Panc1 (cell line): Measurements from ENCODE around the gene SBF2. TPM values are rescaled to one million over a fixed set of nuclear protein-coding genes. Genes with fewer than 3 reads are reported as not detected.

ENCODE experiments used
- ATAC-seq: fragments of 200-7000 bp; cut with Tn5 transposase; 2 replicates; pipeline ENCODE4 v1.9.1; 2020; ENCODE audit warnings: mild to moderate bottlenecking, moderate library complexity
- BruUV-seq: library from RNA; stranded (reverse); fragments of 400-500 nt; replicated peaks from 2 replicates; lab custom pipeline; 2021; lab: Mats Ljungman, UMichigan
- CTCF ChIA-PET: fragments of 300-600 bp; sonication (Branson Sonifier 250); formaldehyde crosslinking; loops from one replicate; lab custom pipeline; 2022; ENCODE audit warnings: antibody characterized with exemption; lab: Charles Lee
- POLR2A ChIA-PET: fragments of 300-600 bp; sonication (Branson Sonifier 250); formaldehyde crosslinking; loops from one replicate; lab custom pipeline; 2022; ENCODE audit warnings: antibody characterized with exemption; lab: Charles Lee
- DNase-seq: peaks from one replicate; pipeline ENCODE4 v3.0.0-alpha.2; 2010; ENCODE audit warnings: low read depth, low spot score
- H3K27ac ChIP-seq: 2 replicates; pipeline ENCODE4 v1.5.1; 2011; ENCODE audit warnings: mild to moderate bottlenecking, low read length, inconsistent platforms
- H3K27me3 ChIP-seq: fragments of 200-500 bp; sonication (Bioruptor generic); 2 replicates; pipeline ENCODE4 v1.6.0; 2014; ENCODE audit warnings: low read length, inconsistent platforms; ENCODE audit not compliant: control insufficient read depth, insufficient read depth
- H3K36me3 ChIP-seq: fragments of 200-500 bp; sonication (Bioruptor generic); 2 replicates; pipeline ENCODE4 v1.5.1; 2014; ENCODE audit warnings: inconsistent platforms, mild to moderate bottlenecking, low read length, moderate library complexity; ENCODE audit not compliant: control insufficient read depth, insufficient read depth
- H3K4me1 ChIP-seq: 2 replicates; pipeline ENCODE4 v1.5.1; 2011; ENCODE audit warnings: inconsistent platforms, mild to moderate bottlenecking, low read length, moderate library complexity; ENCODE audit not compliant: control insufficient read depth, insufficient read depth
- H3K4me3 ChIP-seq, 2 experiments: 2 replicates each; pipeline ENCODE4 v1.5.1; 2011 to 2012; ENCODE audit warnings: low read depth in 2 of 2, low read length in 2 of 2, mild to moderate bottlenecking in 2 of 2, inconsistent platforms in 1 of 2, moderate library complexity in 1 of 2
- H3K9me3 ChIP-seq: fragments of 200-500 bp; sonication (Bioruptor generic); 2 replicates; pipeline ENCODE4 v1.5.1; 2014; ENCODE audit warnings: low read depth, mild to moderate bottlenecking, inconsistent platforms, low read length, moderate library complexity; ENCODE audit not compliant: control insufficient read depth, insufficient read depth
- POLR2AphosphoS5 ChIP-seq: IDR thresholded peaks from 2 replicates; pipeline ENCODE4 v1.6.1; 2012; ENCODE audit warnings: mild to moderate bottlenecking, low read depth, low read length, moderate library complexity
- SIN3A ChIP-seq: IDR thresholded peaks from 2 replicates; pipeline ENCODE4 v1.6.1; 2012; ENCODE audit warnings: low read depth, mild to moderate bottlenecking, low read length, moderate library complexity, borderline replicate concordance; ENCODE audit not compliant: insufficient read depth
- TCF7L2 ChIP-seq: IDR thresholded peaks from 2 replicates; pipeline ENCODE4 v1.6.1; 2011; ENCODE audit warnings: mild to moderate bottlenecking, low read depth, low read length, inconsistent platforms
- in situ Hi-C: cut with HindIII; loops from 2 replicates; pipeline ENCODE4 v1.10.0; 2016; ENCODE audit warnings: low sequenced_read_pairs, low pct_unique_long_range_greater_than_20kb
- intact Hi-C: fragments of 100-400 bp; cut with micrococcal nuclease; formaldehyde crosslinking; loops from one replicate; pipeline ENCODE4 v1.10.0; 2022; ENCODE audit not compliant: unreplicated experiment
- total RNA-seq: library from RNA; stranded (reverse); gene quantifications from one replicate; pipeline ENCODE4 v1.2.1, GENCODE V29; 2021; ENCODE audit not compliant: unreplicated experiment
- TF ChIP-seq, protein P1 (sequence below): fragments of 450-650 bp; IDR thresholded peaks from 2 replicates; pipeline ENCODE4 v1.5.1; 2017; ENCODE audit warnings: mild to moderate bottlenecking
- TF ChIP-seq, protein P2 (sequence below), 2 experiments: IDR thresholded peaks; 2 replicates each; pipeline ENCODE4 v1.6.1; 2011 to 2012; ENCODE audit warnings: low read depth in 2 of 2, control low read depth in 1 of 2, low read length in 1 of 2, mild to moderate bottlenecking in 1 of 2, moderate library complexity in 1 of 2; ENCODE audit not compliant: insufficient read depth in 1 of 2

SBF2 gene
- total RNA-seq, 1 experiment from 2014 or later: 65.0 TPM

DNA sequence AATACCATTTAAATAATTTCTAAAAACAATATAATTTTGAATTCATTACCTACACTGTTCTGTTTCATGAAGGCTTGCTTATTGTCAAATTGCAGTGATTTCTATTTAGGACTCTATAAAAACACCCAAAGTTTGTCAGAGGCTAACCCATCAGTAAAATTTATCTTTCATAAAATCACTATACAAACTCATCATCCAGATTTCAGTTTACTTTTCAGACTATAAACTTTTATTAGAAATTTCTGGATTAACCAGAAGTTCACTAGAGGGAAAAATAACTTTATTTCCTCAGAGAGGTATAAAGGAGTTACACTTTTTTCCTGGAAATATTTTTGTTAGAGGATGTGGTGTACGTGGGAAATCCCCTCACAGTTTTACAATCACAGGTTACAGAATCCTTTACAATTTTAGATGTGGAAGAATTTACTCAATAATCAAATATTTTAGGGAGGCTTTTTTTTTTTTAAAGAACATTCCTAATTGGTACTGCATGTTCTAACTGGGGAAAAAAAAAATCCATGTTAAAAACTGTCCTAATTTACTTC, 453.5 kb downstream of the SBF2 start:
- ChIA-PET POLR2A (interaction anchor here (0.7 kb wide), 1 partner anchor 10 kb away, joined by 3 read pairs; no protein-coding TSS in a partner anchor), CTCF (no interaction called here)
- intact Hi-C loops: no loop called here
- Histone ChIP-seq H3K27me3 (no peaks in the 10 kb centered on the region), H3K4me1 (peaks cover 23% of the 10 kb centered on the region), H3K9me3 (no peaks in the 10 kb centered on the region), H3K36me3 (peaks cover 3% of the 10 kb centered on the region; the same call in 1 of the 2 replicates), H3K27ac (peak overlapping the region; percentile 79; the same call in 1 of the 2 replicates), H3K4me3 (no peak overlapping the region)
- no TSS peak for BruUV-seq
- no peak for ATAC-seq
- DNase-seq: no peak
- in situ Hi-C loops: no loop called here
- TF ChIP-seq, protein P1, sequence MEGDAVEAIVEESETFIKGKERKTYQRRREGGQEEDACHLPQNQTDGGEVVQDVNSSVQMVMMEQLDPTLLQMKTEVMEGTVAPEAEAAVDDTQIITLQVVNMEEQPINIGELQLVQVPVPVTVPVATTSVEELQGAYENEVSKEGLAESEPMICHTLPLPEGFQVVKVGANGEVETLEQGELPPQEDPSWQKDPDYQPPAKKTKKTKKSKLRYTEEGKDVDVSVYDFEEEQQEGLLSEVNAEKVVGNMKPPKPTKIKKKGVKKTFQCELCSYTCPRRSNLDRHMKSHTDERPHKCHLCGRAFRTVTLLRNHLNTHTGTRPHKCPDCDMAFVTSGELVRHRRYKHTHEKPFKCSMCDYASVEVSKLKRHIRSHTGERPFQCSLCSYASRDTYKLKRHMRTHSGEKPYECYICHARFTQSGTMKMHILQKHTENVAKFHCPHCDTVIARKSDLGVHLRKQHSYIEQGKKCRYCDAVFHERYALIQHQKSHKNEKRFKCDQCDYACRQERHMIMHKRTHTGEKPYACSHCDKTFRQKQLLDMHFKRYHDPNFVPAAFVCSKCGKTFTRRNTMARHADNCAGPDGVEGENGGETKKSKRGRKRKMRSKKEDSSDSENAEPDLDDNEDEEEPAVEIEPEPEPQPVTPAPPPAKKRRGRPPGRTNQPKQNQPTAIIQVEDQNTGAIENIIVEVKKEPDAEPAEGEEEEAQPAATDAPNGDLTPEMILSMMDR: no peak
- peak; percentile 73; the same call in 1 of the 2 replicates for TF ChIP-seq TCF7L2
- TF ChIP-seq SIN3A: no peak
- TF ChIP-seq, protein P2, sequence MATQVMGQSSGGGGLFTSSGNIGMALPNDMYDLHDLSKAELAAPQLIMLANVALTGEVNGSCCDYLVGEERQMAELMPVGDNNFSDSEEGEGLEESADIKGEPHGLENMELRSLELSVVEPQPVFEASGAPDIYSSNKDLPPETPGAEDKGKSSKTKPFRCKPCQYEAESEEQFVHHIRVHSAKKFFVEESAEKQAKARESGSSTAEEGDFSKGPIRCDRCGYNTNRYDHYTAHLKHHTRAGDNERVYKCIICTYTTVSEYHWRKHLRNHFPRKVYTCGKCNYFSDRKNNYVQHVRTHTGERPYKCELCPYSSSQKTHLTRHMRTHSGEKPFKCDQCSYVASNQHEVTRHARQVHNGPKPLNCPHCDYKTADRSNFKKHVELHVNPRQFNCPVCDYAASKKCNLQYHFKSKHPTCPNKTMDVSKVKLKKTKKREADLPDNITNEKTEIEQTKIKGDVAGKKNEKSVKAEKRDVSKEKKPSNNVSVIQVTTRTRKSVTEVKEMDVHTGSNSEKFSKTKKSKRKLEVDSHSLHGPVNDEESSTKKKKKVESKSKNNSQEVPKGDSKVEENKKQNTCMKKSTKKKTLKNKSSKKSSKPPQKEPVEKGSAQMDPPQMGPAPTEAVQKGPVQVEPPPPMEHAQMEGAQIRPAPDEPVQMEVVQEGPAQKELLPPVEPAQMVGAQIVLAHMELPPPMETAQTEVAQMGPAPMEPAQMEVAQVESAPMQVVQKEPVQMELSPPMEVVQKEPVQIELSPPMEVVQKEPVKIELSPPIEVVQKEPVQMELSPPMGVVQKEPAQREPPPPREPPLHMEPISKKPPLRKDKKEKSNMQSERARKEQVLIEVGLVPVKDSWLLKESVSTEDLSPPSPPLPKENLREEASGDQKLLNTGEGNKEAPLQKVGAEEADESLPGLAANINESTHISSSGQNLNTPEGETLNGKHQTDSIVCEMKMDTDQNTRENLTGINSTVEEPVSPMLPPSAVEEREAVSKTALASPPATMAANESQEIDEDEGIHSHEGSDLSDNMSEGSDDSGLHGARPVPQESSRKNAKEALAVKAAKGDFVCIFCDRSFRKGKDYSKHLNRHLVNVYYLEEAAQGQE (IDR thresholded peaks at IDR 0.05; ENCODE audit: insufficient read depth in 1 of 2, low read depth in 2 of 2, low read length in 1 of 2): no peak

GRCh38 chr11:9839550-9839949, 454.5 kb downstream of the SBF2 start:
- no peak for ATAC-seq

More at GRCh38 chr11:9839550-9839949, 454.5 kb downstream of the SBF2 start:
- Histone ChIP-seq H3K27ac (peak overlapping the region; percentile 76), H3K4me3 (no peak overlapping the region), H3K4me1 (peaks cover 23% of the 10 kb centered on the region), H3K27me3 (no peaks in the 10 kb centered on the region), H3K36me3 (peaks cover 3% of the 10 kb centered on the region; the same call in 1 of the 2 replicates), H3K9me3 (no peaks in the 10 kb centered on the region)
- intact Hi-C loops (no loop called here), in situ Hi-C loops (no loop called here)
- BruUV-seq: no TSS peak
- CTCF ChIA-PET: interaction anchor here (0.6 kb wide), 2 partner anchors 8 to 283 kb away, joined by 4 to 8 read pairs; no protein-coding TSS in a partner anchor
- no peak for DNase-seq
- POLR2A ChIA-PET: interaction anchor here (0.7 to 1.1 kb wide), 2 partner anchors 80 to 640 kb away, joined by 3 read pairs; no protein-coding TSS in a partner anchor
- TF ChIP-seq, protein P2 (IDR thresholded peaks at IDR 0.05; ENCODE audit: insufficient read depth in 1 of 2, low read depth in 2 of 2, low read length in 1 of 2): no peak
- TF ChIP-seq TCF7L2: no peak
- no peak for TF ChIP-seq SIN3A
- TF ChIP-seq, protein P1: no peak
- no peak for TF ChIP-seq POLR2AphosphoS5
